Inferior parietal cortex (tissue), 1 donor: ENCODE measurements around the gene CA10.
A peak's percentile ranks its signal among the peaks of the same experiment; 100 is the strongest.

Experiments used
- DNase-seq: peaks from one replicate; pipeline ENCODE4 v3.0.0-alpha.2; 2016; ENCODE audit errors: extremely low spot score

CA10 gene

GRCh38 chr17:52158450-52159042, at the start of gene CA10:
CA10 (minus strand) TSS chr17:52158714.
- DNase-seq: no peak

GRCh38 chr17:52207796-52208195, 49.3 kb upstream of the CA10 start:
- DNase-seq: no peak

- DNase-seq: no peak
Observed at GRCh38 chr17:52202520-52203080, 44.1 kb upstream of the CA10 start.

GRCh38 chr17:52201767-52202519, 43.4 kb upstream of the CA10 start:
- no peak for DNase-seq

- no peak for DNase-seq
Observed at GRCh38 chr17:52191491-52191890, 33.0 kb upstream of the CA10 start.

- DNase-seq: no peak
Observed at GRCh38 chr17:52181782-52182181, 23.3 kb upstream of the CA10 start.

- no peak for DNase-seq
Observed at GRCh38 chr17:52178012-52178411, 19.5 kb upstream of the CA10 start.

- DNase-seq: no peak
Observed at GRCh38 chr17:52170963-52171572, 12.6 kb upstream of the CA10 start.

GRCh38 chr17:52160136-52160567, 1.6 kb upstream of the CA10 start:
- no peak for DNase-seq

GRCh38 chr17:52159246-52160135, 977 bp upstream of the CA10 start:
- DNase-seq: peak; percentile 38

- DNase-seq: no peak
Observed at GRCh38 chr17:52157603-52158449, 688 bp downstream of the CA10 start.

GRCh38 chr17:52156576-52157570, 1.6 kb downstream of the CA10 start:
- no peak for DNase-seq

GRCh38 chr17:52155301-52155700, 3.2 kb downstream of the CA10 start:
- no peak for DNase-seq

- no peak for DNase-seq
Observed at GRCh38 chr17:52154466-52154865, 4.0 kb downstream of the CA10 start.

- DNase-seq: no peak
Observed at GRCh38 chr17:52150935-52151334, 7.6 kb downstream of the CA10 start.

- no peak for DNase-seq
Observed at GRCh38 chr17:52149626-52150025, 8.9 kb downstream of the CA10 start.

GRCh38 chr17:52148969-52149351, 9.6 kb downstream of the CA10 start:
- no peak for DNase-seq

- DNase-seq: no peak
Observed at GRCh38 chr17:52148288-52148968, 10.1 kb downstream of the CA10 start.

GRCh38 chr17:52147872-52148271, 10.6 kb downstream of the CA10 start:
- no peak for DNase-seq
